Stimulated activated CD4-positive, alpha-beta T cell treated with anti-CD3 and anti-CD28 coated beads, Interleukin-2, amount 100 ng/mL, for 4 hours (primary cell): Measurements from ENCODE around the gene BAHCC1.
"Not testable (repeated sequence)": the region's sequence is repeated elsewhere in the genome, so short reads cannot be mapped to it uniquely, and the experiment has no call there.

Source experiments
- DNase-seq: peaks from one replicate; pipeline ENCODE4 v3.0.0-alpha.2; 2020; ENCODE audit warnings: low read depth

Gene BAHCC1

DNA sequence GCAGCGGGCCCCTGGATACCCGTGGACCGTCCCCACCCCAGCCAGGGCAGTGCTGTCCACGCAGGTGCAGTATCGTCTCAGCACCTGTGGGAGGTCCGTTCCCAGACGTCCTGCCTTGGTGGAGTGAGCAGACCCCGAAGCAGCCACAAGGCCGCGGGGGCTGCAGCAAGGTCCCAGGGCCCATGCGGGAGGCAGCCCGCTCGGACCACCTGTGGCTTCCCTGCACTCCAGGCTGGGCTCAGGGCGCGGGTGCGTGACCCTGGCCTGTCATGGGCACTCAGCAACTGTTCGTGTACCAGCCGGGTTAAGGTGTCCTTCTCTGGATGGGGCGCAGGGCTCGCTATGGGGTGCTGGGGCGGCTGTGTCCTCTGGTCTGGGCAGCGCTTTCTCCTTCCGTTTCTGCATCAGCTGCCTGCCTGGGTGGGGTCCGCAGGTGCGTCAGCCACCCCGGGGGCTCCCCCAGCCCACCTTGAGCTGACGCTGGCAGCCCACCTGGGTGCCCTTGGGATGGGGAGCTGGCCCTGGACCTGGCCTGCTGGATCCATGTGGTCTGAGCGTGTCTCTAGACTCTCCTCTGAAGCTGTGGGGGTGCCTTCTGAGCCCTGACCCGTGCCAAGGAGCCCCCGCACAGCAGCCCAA is 18.4 kb downstream of the BAHCC1 start:
- DNase-seq, result no peak

DNA sequence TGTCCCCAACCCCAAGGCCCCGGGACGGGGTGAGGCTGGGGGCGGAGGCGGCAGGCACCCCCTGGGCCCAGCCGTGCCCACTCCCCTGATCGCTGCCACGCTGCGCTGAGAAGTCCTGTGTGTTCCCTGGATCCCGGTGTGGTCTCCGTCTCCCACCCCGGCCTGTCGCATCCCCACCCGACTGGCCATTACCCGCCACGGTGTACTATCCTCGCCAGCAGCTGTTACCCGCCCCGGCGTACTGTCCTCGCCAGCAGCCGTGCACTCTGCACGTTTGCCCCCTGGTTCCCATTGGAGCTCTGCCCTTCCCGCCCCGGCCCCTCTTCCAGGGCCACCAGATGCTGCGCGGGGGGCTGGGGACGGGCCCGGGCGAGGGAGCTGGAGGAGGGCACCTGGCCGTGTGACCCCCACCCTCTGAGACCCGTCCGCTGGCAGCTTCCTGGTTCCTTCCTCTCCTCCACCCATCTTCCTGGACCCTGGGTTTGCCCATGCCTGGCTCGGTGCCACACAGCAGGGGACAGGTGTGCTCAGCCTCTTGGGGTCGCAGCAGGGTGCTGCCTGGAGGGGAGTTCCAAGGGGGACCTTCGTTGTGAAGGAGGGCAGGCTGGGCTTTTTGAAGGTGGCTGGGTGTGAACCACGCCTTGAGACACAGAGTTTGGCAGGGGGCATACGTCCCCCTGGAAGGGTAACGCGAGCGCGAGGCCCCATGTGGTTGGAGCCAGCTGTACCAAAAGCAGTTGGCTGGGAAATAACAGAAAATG is 19.7 kb downstream of the BAHCC1 start:
- DNase-seq, result no peak

DNA sequence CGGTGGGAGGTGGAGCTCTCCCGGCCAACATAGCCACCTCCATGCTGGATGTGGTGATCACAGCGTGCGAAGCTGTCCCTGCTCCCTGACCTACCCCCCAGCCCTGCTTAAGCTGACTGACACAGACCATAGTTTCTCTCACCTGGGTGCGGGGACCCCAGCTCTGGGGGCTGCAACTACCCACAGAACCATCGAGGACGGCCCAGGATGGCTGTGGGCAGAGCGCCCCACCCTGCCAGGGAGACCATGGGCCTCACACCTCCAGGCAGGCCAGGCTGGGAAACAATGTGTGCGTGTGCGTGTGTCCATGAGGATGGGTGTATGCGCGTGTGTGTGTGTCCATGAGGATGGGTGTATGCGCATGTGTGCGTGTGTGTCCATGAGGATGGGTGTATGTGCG is 20.4 kb downstream of the BAHCC1 start:
- no peak for DNase-seq

GRCh38 chr17:81416612-81417011 is 21.4 kb downstream of the BAHCC1 start:
- no peak for DNase-seq

GRCh38 chr17:81417049-81417878 is 22.0 kb downstream of the BAHCC1 start:
- DNase-seq, result no peak

- DNase-seq, result no peak
Observed at GRCh38 chr17:81417879-81418709, 22.8 kb downstream of the BAHCC1 start.

DNA sequence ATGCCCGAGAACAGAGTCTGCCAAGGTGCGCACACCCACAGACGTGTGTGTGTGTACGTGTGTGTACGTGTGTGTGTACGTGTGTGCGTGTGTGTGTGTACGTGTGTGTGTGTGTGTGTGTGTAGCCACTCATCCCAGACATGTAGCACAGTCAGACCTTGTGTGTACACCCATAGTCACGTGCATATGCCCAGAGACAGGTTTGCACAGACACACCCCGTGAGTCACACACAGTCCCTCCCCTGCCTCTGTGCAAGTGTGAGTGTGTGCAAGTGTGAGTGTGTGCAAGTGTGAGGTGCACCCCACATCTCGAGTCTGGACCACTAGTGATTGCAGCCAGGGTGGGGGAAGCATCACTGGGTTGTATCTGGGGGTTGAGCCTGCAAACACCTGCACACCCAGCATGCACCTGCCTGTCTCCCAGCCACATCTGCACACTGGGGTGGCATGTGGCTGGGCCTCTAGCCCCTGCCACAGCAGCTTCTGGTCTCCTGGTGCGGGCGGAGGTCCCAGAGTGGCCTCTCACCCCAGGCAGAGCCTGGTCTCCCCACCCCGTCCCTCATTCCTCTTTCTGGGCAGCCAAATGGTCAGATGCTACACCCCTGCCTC is 23.6 kb downstream of the BAHCC1 start:
- no peak for DNase-seq

DNA sequence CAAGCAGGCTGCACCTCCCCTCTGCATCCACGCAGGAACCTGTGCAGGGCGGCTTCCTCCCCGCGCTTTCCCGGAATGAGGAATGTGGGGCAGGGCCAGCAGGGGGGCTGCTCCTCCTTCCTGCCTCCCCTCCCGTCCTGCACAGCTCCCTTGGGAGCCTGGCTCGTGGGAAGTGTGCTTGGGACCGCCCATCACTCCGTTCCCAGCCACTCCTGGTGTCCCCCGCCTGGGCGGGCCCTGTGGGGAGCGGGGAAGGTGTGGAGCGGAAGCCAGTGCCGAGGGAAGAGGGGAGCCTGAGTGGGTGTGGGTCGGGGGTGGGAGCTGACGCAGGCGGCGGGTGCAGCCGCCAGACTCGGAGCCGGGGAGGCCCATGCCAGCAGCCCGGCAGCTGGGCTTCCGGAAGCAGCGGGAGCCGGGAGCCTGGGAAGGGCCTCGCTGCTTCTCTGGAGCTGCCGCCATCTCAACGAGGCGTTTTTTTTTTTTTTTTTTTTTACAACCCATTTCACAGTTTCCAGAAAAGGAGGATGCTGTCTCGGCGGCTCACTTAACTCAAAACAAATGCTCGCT is 24.1 kb downstream of the BAHCC1 start:
- no peak for DNase-seq

DNA sequence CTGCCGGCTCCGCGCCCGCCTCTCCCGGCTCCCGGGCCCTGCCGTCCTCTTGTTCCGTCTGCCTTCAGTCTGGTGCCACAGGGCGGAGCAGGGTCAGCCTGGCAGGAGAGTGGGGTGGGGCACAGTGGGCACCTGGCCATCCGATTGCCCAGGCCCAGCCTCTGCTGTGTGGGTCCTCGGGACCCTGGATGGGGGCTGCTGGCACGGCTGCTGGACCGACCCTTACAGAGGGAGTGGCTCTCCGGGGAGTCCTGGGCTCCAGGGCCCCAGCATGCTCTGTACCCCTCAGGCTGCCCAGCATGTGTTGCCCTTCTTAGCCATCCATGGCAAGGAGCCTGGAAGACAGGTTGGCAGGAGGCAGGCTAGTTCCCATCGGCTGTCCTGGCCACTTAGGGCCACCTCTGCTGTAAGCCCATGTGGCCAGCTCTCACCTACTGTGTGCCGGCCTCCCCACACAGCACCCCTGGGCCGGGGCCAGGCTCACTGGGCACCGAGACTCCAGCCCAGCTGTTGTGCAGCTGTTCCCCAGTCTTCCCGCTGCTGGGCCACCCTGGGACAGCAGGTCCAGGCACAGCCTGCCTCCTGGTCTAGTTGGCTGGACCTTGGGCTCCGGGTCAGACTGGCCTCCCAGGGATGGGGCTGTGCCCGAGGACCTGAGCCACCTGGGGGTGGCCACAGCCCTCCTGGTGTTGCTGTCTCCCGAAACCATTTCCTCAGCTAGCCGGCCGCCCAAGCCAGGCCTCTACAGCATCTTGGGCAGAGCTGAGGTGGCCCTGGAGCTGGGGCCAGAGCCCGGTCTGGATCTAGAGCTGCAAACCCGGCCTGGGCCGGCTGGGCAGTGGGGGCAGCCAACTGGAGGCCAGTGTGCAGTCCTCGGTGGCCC is 24.9 kb downstream of the BAHCC1 start:
- DNase-seq, result no peak

DNA sequence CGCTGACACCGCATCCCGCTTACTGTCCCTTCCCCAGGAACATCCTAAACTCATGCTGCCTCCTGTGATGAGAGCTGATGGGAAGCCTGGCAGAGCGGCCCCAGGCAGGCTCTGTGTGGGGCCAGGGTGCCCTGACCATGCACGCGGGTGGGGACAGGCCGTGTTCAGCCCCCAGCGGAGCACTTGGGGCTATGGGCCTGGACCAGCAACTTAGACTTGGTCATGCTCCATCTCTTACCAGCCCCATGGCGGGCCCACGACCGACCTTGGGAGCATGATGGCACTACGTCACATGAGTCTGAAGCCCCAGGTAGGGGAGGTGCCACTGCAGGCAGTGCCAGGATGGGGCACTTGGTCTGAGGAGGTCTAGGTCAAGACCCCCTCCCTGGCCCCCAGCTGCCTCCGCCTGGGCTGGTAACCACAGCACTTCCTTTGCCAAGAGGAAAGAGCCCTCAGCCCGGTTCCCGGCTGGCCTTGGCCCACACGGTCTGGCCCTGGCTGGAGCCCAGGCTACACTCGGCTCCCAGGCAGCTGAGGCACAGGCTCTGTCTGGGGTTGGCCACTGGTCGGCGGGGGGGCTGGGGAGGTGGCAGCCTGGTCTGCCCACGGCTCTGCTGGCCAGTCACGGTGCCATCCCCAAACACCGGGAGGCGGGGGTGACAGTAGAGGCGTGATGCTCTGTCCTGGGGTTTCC is 25.7 kb downstream of the BAHCC1 start:
- DNase-seq, result no peak

- DNase-seq, result no peak
Observed at GRCh38 chr17:81422776-81423697, 27.8 kb downstream of the BAHCC1 start.

DNA sequence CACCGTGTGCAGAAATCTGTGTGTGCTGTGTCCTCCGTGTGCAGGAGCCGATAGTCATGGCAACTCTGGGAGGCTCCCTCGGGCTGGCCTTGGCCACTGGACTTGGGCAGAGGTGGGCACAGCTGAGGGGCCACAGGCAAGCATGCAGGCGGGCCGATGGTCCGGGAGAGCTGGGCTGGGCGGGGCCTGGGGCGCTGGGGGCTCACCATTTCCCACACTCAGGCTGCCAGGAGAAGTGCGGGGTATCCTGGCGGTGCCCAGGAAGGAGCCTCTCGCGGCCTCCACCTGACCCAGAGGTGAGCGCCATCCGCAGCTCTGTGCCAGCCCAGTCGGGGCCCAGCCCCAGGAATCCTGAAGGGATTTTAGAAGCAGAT is 28.4 kb downstream of the BAHCC1 start:
- DNase-seq, result no peak

- no peak for DNase-seq
Observed at GRCh38 chr17:81424151-81425017, 29.1 kb downstream of the BAHCC1 start.

DNA sequence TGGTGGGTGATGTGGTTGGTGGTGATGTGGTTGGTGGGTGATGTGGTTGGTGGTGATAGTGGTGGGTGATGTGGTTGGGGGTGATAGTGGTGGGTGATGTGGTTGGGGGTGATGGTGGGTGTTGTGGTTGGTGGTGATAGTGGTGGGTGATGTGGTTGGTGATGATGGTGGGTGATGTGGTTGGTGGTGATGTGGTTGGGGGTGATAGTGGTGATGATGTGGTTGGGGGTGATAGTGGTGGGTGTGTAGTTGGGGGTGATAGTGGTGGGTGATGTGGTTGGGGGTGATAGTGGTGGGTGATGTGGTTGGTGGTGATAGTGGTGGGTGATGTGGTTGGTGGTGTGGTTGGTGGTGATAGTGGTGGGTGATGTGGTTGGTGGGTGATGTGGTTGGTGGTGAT is 29.8 kb downstream of the BAHCC1 start:
- DNase-seq, result not testable (repeated sequence)

DNA sequence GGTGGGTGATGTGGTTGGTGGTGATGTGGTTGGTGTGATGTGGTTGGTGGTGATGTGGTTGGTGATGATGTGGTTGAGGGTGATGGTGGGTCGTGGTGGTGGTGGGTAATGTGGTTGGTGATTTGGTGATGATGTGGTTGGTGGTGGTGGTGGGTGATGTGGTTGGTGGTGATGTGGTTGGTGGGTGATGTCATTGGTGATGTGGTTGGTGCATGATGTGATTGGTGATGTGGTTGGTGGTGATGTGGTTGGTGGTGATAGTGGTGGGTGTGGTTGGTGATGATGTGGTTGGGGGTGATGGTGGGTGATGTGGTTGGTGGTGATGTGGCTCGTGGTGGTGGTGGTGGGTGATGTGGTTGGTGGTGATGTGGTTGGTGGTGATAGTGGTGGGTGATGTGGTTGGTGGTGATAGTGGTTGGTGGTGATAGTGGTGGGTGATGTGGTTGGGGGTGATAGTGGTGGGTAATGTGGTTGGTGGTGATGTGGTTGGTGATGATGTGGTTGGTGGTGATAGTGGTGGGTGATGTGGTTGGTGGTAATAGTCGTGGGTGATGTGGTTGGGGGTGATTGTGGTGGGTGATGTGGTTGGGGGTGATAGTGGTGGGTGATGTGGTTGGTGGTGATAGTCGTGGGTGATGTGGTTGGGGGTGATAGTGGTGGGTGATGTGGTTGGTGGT is 30.6 kb downstream of the BAHCC1 start:
- DNase-seq, result not testable (repeated sequence)

DNA sequence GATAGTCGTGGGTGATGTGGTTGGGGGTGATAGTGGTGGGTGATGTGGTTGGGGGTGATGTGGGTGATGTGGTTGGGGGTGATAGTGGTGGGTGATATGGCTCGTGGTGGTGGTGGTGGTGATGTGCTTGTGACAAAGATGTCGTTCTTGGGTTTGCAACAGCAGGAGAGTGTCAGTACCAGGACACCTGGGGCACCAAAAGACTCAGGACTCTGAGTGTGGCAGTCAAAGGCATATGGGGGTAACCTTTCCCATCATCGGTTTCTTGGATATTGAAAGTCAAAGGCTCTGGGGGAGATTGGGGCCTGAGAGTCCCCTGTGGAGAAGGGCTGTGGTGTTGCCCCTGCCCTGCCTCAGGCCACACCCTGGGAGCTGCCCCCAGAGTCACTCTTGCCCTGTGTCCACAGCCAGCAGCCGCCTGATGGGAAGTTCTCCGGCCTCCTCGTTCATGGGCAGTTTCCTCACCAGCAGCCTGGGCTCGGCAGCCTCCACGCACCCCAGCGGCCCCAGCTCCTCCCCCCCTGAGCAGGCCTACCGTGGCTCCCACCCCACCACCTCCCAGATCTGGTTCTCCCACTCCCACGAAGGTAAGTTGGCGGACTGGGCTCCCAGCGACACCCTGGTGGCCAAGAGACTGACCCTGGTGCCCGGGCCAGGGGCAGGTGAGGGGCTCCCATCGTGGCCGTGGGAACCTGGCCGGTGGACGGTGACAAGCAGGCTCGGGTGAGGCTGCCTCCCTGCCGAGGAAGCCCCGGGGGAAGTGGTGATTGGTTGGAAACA is 31.3 kb downstream of the BAHCC1 start:
- DNase-seq, result no peak
